Fibroblast of lung (primary cell): Measurements from ENCODE around the gene MRGPRE. TPM values are rescaled to one million over a fixed set of nuclear protein-coding genes. Genes with fewer than 3 reads are reported as not detected.

Source experiments
- DNase-seq, 2 donors: peaks; one replicate each; pipeline versions ENCODE4 v3.0.0 to v3.0.0-alpha.2; 2010; ENCODE audit warnings: low read depth in 2 of 2
- H2AFZ ChIP-seq: 2 replicates; pipeline ENCODE4 v1.5.1; 2012; ENCODE audit warnings: low read length, control low read depth, inconsistent platforms
- H3K27ac ChIP-seq: 2 replicates; pipeline ENCODE4 v1.5.1; 2011; ENCODE audit warnings: low read length, control low read depth; ENCODE audit not compliant: insufficient read depth
- H3K27me3 ChIP-seq: 2 replicates; pipeline ENCODE4 v1.5.1; 2011; ENCODE audit warnings: mild to moderate bottlenecking, low read length; ENCODE audit not compliant: control insufficient read depth, insufficient read depth
- H3K36me3 ChIP-seq: 2 replicates; pipeline ENCODE4 v1.5.1; 2011; ENCODE audit warnings: low read length; ENCODE audit not compliant: control insufficient read depth, insufficient read depth
- H3K4me1 ChIP-seq: 2 replicates; pipeline ENCODE4 v1.5.1; 2011; ENCODE audit warnings: low read length; ENCODE audit not compliant: control insufficient read depth, insufficient read depth; ENCODE audit errors: extremely low read depth
- H3K4me2 ChIP-seq: 2 replicates; pipeline ENCODE4 v1.5.1; 2011; ENCODE audit warnings: low read length, control low read depth; ENCODE audit not compliant: insufficient read depth; ENCODE audit errors: extremely low read depth
- H3K4me3 ChIP-seq, 4 experiments: fragments of 200-600 bp in 1 of 4; sonication (generic) in 1 of 4; replicated peaks in 1 of 4; 2 replicates each; pipeline ENCODE4 v1.5.1; 2011 to 2016; ENCODE audit warnings: low read length in 4 of 4, low read depth in 3 of 4, mild to moderate bottlenecking in 3 of 4, control low read depth in 2 of 4, inconsistent platforms in 1 of 4, mixed read lengths in 1 of 4; ENCODE audit not compliant: insufficient read depth in 1 of 4; ENCODE audit errors: control extremely low read depth in 1 of 4
- H3K79me2 ChIP-seq: 2 replicates; pipeline ENCODE4 v1.5.1; 2012; ENCODE audit warnings: mild to moderate bottlenecking, low read length, inconsistent platforms; ENCODE audit not compliant: control insufficient read depth, insufficient read depth
- H3K9ac ChIP-seq: 2 replicates; pipeline ENCODE4 v1.5.1; 2011; ENCODE audit warnings: mild to moderate bottlenecking, low read length, control low read depth; ENCODE audit not compliant: insufficient read depth
- H3K9me3 ChIP-seq: 2 replicates; pipeline ENCODE4 v1.5.1; 2012; ENCODE audit warnings: low read depth, low read length; ENCODE audit not compliant: control insufficient read depth, insufficient read depth
- H4K20me1 ChIP-seq: 2 replicates; pipeline ENCODE4 v1.5.1; 2011; ENCODE audit warnings: low read length; ENCODE audit not compliant: control insufficient read depth, insufficient read depth; ENCODE audit errors: extremely low read depth
- EZH2 ChIP-seq: IDR thresholded peaks from 2 replicates; pipeline ENCODE4 v1.5.1; 2012; ENCODE audit warnings: low read length, control low read depth, mild to moderate bottlenecking; ENCODE audit errors: missing control alignments
- polyA plus RNA-seq, 2 donors: library from polyadenylated mRNA; depleted of rRNA in 1 of 2; stranded (reverse) in 1 of 2; unstranded in 1 of 2; fragments of >200 nt; gene quantifications; 2 replicates each; pipeline ENCODE4 v1.2.1, GENCODE V29; 2011 to 2012; ENCODE audit warnings: missing spikeins in 1 of 2
- total RNA-seq: library from RNA; depleted of rRNA; stranded (reverse); fragments of >200 nt; gene quantifications from 2 replicates; pipeline ENCODE4 v1.2.1, GENCODE V29; 2014
- TF ChIP-seq, protein P1 (sequence below), 2 donors: IDR thresholded peaks in 1 of 2; conservative IDR thresholded peaks in 1 of 2; 1 replicate in 1 of 2; 2 replicates in 1 of 2; pipeline ENCODE4 v1.5.1; 2011 to 2012; ENCODE audit warnings: low read length in 2 of 2, control low read depth in 1 of 2, inconsistent platforms in 1 of 2, low read depth in 1 of 2, mild to moderate bottlenecking in 1 of 2

Gene MRGPRE
- total and polyA plus RNA-seq, 2 donors (not counting 1 experiment from before 2014, with no cell fraction given): 0.17 TPM; not detected in 1

DNA sequence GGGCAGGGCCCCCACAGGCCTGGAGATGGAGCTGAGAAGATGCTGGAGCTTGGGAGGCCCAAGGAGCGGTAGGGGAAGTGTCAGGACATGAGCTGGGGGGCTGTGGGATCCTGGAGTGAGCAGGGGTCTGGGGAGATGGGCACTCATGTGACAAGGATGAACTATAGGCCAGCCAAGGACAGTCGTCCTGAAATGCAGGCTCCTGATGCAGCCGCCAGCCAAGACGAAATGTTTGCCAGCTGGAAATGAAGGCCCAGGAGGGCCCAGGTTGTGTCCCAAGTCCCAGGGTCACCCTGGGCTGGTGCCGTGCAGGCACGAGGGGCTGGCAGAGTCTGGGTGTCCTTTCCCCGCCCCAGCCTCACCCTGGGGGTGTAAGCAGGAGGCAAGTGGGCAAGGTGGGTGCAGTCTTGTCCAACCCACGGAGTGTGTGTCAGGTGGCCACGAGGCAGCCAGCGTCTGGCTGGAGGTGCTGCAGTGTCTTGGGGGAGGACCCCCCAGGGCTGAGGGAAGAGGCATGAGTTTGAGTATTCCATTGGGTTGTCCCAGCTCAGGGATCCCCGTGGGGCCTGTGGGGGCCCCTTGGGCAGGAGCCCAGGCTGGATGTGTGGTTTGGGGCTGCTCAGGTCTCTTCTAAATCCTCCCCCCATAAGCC, 35.0 kb downstream of the MRGPRE start:
- no peak overlapping the region for H3K9ac ChIP-seq
- no peaks in the 10 kb centered on the region for H3K9me3 ChIP-seq
- no peak overlapping the region for H2AFZ ChIP-seq
- no peaks in the 10 kb centered on the region for H3K36me3 ChIP-seq
- DNase-seq: no peak
- no peaks in the 10 kb centered on the region for H3K4me1 ChIP-seq
- H3K79me2 ChIP-seq: no peaks in the 10 kb centered on the region
- H3K4me2 ChIP-seq: no peak overlapping the region
- peaks cover 10% of the 10 kb centered on the region for H3K27me3 ChIP-seq
- no peaks in the 10 kb centered on the region for H4K20me1 ChIP-seq
- H3K4me3 ChIP-seq: no peak overlapping the region
- no peak overlapping the region for H3K27ac ChIP-seq
- TF ChIP-seq EZH2: no peak
- TF ChIP-seq, protein P1, sequence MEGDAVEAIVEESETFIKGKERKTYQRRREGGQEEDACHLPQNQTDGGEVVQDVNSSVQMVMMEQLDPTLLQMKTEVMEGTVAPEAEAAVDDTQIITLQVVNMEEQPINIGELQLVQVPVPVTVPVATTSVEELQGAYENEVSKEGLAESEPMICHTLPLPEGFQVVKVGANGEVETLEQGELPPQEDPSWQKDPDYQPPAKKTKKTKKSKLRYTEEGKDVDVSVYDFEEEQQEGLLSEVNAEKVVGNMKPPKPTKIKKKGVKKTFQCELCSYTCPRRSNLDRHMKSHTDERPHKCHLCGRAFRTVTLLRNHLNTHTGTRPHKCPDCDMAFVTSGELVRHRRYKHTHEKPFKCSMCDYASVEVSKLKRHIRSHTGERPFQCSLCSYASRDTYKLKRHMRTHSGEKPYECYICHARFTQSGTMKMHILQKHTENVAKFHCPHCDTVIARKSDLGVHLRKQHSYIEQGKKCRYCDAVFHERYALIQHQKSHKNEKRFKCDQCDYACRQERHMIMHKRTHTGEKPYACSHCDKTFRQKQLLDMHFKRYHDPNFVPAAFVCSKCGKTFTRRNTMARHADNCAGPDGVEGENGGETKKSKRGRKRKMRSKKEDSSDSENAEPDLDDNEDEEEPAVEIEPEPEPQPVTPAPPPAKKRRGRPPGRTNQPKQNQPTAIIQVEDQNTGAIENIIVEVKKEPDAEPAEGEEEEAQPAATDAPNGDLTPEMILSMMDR (conservative IDR thresholded peaks at IDR 0.05 in 1 of 2, IDR thresholded peaks at IDR 0.05 in 1 of 2; ENCODE audit: low read depth in 1 of 2, low read length in 2 of 2): no peak

DNA sequence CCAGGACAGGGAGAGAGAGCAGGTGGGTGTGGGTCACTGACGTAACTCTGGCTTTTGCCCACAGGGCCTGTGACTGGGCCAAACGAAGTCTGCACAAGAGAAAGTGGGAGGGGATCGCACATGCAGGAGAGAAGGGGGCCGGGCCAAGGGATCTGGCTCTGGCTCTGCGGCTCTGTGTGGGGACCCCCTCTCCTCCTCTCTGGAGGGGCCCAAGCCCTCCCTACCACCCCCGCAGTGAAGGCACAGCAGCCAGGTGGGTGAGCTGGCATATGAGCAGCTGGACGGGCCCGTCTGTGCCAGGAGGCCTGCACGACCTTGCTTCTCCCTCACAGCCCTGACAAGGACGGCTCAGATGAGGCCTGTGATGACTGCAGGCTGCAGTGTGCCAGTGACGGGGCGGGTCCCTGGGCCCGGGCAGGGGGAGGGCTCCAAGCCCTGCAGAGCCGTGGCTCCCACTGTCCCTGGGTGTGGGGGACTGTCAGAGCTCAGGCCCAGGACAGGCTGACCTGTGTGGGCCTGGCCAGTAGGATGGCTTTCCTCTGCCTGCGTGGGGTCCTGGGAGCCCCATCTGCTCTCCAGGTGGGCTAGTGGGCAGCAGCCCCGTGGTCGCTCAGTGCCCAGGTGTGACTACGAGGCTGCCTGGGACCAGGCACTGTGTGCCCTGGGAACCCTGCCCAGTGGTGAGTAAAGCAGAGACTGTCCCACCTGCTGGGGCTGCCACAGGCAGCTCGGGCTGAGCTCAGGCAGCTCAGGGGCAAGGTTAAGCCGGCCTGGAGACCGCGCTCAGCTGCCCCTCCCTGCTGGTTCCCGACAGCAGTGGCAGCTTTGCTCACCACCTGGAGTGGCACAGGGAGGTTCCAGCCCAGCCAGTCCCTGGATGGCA, 35.8 kb downstream of the MRGPRE start:
- H2AFZ ChIP-seq: no peak overlapping the region
- DNase-seq: no peak

More for the DNA sequence above, 35.8 kb downstream of the MRGPRE start:
- H3K27me3 ChIP-seq: peaks cover 2% of the 10 kb centered on the region
- H3K79me2 ChIP-seq: no peaks in the 10 kb centered on the region
- H3K4me3 ChIP-seq: no peak overlapping the region
- H3K27ac ChIP-seq: no peak overlapping the region
- H3K9ac ChIP-seq: no peak overlapping the region
- H4K20me1 ChIP-seq: no peaks in the 10 kb centered on the region
- no peaks in the 10 kb centered on the region for H3K9me3 ChIP-seq
- no peaks in the 10 kb centered on the region for H3K36me3 ChIP-seq
- H3K4me2 ChIP-seq: no peak overlapping the region
- TF ChIP-seq EZH2: no peak
- TF ChIP-seq, protein P1 (conservative IDR thresholded peaks at IDR 0.05 in 1 of 2, IDR thresholded peaks at IDR 0.05 in 1 of 2; ENCODE audit: low read depth in 1 of 2, low read length in 2 of 2): no peak
- H3K4me1 ChIP-seq: no peaks in the 10 kb centered on the region
